ENCODE results near the gene RAPSN. TPM values are rescaled to one million over a fixed set of nuclear protein-coding genes. Genes with fewer than 3 reads are reported as not detected.

Gene RAPSN
- total RNA-seq, 1 donor from 2014 or later, result 0.64 TPM

GRCh38 chr11:47443028-47443700, 5.8 kb downstream of the RAPSN start:
- intact Hi-C loops (cut with DNase I), result no loop called here
- TF ChIP-seq, protein P1, sequence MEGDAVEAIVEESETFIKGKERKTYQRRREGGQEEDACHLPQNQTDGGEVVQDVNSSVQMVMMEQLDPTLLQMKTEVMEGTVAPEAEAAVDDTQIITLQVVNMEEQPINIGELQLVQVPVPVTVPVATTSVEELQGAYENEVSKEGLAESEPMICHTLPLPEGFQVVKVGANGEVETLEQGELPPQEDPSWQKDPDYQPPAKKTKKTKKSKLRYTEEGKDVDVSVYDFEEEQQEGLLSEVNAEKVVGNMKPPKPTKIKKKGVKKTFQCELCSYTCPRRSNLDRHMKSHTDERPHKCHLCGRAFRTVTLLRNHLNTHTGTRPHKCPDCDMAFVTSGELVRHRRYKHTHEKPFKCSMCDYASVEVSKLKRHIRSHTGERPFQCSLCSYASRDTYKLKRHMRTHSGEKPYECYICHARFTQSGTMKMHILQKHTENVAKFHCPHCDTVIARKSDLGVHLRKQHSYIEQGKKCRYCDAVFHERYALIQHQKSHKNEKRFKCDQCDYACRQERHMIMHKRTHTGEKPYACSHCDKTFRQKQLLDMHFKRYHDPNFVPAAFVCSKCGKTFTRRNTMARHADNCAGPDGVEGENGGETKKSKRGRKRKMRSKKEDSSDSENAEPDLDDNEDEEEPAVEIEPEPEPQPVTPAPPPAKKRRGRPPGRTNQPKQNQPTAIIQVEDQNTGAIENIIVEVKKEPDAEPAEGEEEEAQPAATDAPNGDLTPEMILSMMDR (IDR thresholded peaks at IDR 0.05), result no peak
- no peaks in the 10 kb centered on the region for H3K9me3 ChIP-seq
- H3K36me3 ChIP-seq, result no peaks in the 10 kb centered on the region
- no peak for ATAC-seq
- no peak overlapping the region for H3K27ac ChIP-seq
- no peak for DNase-seq
- no peaks in the 10 kb centered on the region for H3K4me1 ChIP-seq
- no peak overlapping the region for H3K4me3 ChIP-seq
- H3K27me3 ChIP-seq, result no peaks in the 10 kb centered on the region

GRCh38 chr11:47442514-47442913, 6.4 kb downstream of the RAPSN start:
- no peak for DNase-seq
- TF ChIP-seq, protein P1 (IDR thresholded peaks at IDR 0.05), result no peak
- Histone ChIP-seq H3K27ac (no peak overlapping the region), H3K9me3 (no peaks in the 10 kb centered on the region), H3K4me3 (no peak overlapping the region), H3K4me1 (no peaks in the 10 kb centered on the region), H3K27me3 (no peaks in the 10 kb centered on the region), H3K36me3 (no peaks in the 10 kb centered on the region)
- peak; percentile 19 for ATAC-seq
- intact Hi-C loops (cut with DNase I), result no loop called here

DNA sequence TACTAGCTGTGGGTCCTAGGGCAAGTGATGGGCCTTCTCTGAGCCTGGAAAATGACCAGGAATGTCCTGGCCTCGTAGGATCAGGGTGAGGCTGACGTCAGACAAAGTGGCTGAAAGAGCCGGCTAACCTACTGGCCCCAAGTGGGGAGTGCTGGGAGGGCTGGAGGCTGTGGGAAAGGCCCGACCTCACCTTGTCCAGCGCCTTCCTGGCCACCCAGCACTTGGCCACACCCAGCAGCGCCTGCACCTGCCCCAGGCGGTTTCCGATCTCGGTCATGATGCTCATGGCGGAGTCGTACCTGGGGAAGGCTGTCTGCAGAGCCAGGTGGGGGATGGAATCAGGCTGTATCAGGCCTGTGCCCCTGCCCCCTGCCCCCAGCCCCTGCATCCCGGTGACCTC, 7.5 kb downstream of the RAPSN start:
- H3K4me1 ChIP-seq, result no peaks in the 10 kb centered on the region
- H3K27me3 ChIP-seq, result no peaks in the 10 kb centered on the region
- H3K9me3 ChIP-seq, result no peaks in the 10 kb centered on the region
- H3K36me3 ChIP-seq, result no peaks in the 10 kb centered on the region
- TF ChIP-seq, protein P1 (IDR thresholded peaks at IDR 0.05), result no peak
- no peak overlapping the region for H3K27ac ChIP-seq
- intact Hi-C loops (cut with DNase I), result no loop called here
- DNase-seq (no peak), ATAC-seq (no peak)
- H3K4me3 ChIP-seq, result no peak overlapping the region

DNA sequence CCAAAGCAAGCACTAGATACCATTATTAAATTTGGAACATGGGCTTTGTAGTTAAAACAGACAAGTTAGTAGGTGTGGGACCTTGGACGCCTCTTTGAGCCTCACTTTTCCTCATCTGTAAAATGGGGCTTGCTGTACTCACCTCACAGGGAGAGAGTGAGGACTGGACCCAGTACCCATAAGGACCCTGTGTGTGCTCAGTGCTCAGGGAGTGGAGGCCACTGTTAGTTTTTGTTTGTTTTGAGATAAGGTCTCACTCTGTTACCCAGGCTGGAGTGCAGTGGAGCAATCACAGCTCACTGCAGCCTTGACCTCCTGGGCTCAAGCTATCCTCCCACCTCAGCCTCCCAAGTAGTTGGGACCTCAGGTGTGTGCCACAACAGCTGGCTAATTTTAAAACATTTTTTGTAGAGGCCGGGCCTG, 8.9 kb downstream of the RAPSN start:
- Histone ChIP-seq H3K4me1 (no peaks in the 10 kb centered on the region), H3K4me3 (no peak overlapping the region), H3K36me3 (no peaks in the 10 kb centered on the region), H3K9me3 (no peaks in the 10 kb centered on the region), H3K27ac (no peak overlapping the region), H3K27me3 (no peaks in the 10 kb centered on the region)
- ATAC-seq (no peak), DNase-seq (no peak)
- intact Hi-C loops (cut with DNase I), result no loop called here
- TF ChIP-seq, protein P1 (IDR thresholded peaks at IDR 0.05), result no peak

- intact Hi-C loops (cut with DNase I), result no loop called here
- ATAC-seq (no peak), DNase-seq (no peak)
- Histone ChIP-seq H3K9me3 (no peaks in the 10 kb centered on the region), H3K27me3 (no peaks in the 10 kb centered on the region), H3K4me1 (no peaks in the 10 kb centered on the region), H3K36me3 (no peaks in the 10 kb centered on the region), H3K4me3 (no peak overlapping the region), H3K27ac (no peak overlapping the region)
- TF ChIP-seq, protein P1 (IDR thresholded peaks at IDR 0.05), result no peak
Observed at GRCh38 chr11:47438721-47439120, 10.2 kb downstream of the RAPSN start.

All from upper lobe of right lung (tissue), 1 donor.